ENCODE results near the gene RAI1.

Gene RAI1

DNA sequence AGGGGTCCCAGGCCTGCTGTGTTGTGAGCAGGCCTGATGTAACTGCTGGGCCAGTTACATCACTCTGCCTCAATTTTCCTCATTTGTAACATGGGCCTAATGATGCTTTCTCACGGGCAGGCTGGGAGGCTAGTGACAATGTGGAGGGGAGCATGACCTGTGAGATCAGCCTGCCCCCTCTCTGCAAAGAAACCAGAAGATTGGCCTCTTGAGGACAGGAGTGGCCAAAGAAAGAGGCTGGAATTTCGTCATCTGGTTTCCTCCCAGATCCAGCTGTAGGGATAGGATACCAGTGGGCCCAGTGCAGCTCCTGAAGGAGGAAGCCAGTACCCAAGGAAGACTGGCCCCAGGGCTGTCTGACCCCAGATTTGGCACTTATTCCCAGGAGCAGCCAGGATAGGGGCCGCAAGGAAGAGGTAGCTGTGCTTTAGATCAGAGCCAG is 156.1 kb downstream of the RAI1 start:
- no peak for FAIRE-seq

DNA sequence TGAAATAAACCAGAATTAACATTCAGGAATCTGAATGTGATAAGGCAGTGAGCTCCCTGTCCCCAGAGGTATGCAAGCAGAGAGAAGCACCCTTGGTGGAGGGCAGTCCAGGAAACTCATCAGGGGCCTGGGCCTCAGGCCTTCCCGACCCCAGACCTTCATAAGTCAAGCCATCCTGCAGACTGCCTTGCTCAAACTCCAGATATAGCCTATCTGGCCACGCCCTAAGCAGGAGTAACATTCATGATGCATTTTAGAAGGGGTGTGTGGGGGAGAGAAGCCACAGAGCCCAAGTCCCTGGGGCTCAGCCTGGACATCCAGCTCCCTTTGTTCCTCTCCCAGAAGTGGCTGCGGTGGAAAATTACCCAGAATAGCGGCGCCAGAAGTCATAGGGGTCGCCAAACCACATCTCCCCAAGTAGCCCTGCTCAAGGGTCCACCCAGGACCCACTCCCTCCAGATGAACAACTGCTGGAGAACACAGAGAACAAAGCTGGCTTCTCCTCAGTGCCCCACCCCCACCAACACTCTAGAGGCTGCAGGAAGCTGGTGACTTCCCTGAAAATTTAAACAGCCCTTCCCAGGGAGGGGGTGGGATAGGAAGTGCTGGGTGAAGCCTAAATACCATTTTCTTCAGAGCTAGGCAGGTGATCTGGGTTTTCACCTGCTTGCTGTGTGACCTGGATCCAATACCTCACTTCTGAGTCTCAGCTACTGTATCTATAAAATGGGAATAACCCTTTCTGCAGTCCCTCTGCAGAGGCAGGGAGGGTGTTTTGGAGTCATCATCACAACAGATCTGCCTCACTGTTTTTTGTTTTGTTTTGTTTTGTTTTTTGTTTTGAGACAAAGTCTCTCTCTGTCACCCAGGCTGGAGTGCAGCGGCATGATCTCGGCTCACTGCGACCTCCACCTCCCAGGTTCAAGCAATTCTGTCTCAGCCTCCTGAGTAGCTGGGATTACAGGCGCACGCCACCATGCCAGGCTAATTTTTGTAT is 157.0 kb downstream of the RAI1 start:
- no peak for FAIRE-seq

DNA sequence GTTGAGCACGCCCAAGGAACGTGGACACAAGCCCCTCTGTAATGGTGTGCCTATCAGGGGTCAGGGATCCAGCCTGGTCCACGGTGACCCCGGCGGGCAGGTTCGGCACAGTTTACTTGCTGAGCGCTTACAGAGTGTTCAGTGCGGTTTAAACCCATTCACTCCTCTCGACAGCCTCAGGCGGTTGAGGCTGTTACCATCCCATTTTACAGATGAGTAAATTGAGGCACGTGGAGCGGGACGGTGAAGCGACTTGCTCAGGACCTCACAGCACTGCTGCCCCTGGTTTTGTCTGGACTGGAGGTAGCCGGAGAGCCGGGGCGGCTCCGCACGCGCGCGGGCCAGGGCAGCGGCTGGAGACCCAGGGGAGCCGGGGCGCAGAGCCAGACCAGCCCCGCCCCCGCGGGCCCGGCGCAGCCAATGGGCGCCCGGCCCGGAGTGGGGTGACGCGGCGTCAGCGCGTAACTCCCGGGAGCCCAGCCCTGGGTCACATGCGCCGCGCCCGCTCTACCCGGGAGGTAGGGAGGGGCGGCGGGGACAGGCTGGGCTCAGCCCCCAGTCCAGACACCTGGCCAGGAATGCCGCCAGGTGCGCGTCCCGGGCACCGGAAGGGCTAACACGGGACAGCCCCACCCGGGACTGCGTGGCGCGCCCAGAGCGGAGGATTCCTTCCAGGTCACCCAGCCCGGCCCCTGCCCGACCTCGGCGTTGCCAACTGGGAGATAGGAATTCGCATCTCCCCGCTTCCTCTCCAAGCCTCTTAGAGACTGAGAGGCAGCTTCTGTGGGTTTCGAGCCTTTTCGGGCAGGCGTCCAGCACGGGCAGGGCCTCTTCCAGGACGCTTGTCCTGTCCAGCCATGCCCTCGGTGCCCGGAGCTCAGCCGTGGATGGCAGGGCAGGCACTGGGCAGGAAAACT is 158.8 kb downstream of the RAI1 start:
- no peak for FAIRE-seq

DNA sequence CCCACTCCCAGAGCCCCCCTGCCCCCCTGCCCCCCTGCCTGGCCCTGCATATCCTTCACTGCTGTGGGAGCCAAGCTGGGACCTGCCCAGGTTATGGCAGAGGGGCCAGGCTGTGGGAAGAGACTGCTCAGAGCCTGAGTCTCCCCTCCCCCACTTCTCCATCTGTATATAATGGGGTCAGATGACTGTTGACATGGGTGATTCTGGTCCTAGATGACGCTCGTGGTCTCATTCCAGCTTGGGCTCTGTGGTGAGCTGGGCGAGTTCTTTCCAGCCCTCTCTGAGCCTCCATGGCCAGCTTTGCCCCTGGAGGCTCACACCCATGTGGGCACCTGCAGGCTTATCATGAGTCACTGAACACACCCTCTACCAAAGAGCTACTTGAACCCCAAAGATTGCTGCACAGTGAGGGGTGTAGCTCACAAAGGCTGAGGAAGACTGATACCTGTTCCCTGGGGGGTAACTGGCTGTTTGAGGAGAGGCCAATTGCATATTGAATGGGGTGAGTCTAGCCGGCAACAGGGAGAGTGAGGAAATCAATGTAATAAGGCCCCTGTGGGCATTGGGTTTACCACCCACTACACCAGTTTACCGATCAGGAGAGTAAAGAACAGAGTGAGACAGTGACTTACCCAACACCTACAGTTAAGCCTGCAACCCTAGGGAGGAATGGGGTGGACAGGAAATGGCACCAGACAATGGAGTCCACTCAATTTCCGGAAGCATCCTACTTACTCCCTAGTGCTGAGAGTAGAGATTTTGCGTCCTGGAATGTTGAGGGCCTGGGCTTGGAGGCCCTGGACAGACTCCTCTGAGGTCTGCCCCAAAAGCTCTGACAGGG is 159.7 kb downstream of the RAI1 start:
- no peak for FAIRE-seq

DNA sequence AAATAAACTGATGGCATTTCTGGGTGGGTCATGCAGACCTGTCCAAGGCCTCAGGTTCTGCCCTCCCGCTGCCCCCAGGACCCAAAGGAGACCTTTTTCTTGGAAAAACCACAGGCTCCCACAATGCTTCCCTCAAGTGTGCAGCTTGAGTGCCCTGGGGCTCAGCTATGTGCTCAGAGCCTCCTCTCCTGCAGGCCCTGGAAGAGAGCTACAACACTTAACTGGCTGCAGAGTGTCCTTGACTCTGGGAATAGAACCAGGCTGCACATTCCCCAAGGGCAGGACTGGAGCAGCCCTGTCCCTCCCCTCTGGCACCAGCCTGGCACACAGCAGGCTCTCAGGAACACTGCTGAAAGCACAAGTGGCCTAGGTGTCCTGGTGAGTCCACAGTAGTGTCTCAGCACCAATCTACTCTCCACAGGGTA is 160.4 kb downstream of the RAI1 start:
- no peak for FAIRE-seq

DNA sequence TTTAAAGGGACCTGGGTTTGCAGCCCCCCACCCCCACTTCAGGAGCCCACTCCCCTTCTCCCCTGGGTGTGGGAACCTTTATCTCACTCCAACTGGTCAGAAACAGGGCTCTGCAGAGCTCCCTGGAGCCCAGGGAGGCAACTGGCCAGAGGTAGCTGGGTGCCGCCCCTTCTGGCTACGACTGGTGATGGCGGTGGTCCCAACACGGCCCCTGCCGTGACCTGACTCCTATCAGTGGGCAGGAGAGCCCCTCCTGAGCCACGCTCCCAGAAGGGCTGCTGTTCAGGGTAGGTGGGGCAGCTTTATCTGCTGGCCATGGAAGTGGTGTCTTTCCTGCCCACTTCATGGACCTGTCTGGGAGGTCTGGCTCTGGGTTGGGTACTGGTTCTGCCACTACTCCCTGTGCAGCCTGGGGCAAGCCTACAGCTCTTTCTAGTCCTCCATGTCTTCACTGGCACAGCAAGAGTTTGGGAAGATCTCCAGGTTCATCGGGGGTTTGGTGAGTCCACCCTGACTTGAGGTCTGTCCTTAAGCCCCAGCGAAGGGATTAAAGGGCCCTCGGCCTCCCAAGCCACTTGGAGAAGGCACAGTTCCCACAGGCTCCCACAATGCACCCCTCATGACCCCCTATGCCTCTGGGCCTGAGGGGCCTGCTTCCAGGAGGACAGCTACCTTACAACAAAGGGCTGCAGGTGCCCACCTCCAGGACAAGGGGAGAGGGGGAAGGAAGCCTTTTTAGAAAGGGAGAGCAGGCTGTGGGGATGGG is 161.0 kb downstream of the RAI1 start:
- no peak for FAIRE-seq

DNA sequence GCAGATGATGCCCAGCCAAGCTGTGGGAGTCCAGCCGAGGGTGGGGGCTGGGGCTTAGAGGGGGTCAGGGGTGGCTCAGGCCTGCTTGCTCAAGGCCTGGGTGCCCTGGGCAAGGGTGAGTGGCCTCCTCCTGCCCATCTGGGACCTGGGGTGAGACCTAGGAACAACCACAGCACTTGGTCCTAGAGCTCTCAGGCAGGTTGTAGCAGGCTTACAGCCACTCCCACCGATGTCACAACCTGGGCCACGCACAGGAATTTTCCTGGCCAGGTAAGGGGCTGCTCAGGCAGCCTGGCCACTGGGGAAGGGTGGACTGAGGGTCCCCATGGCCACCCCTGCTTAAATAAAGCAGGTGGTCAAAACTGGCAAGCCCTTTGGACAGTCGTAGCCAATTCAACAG is 161.8 kb downstream of the RAI1 start:
- FAIRE-seq: no peak

DNA sequence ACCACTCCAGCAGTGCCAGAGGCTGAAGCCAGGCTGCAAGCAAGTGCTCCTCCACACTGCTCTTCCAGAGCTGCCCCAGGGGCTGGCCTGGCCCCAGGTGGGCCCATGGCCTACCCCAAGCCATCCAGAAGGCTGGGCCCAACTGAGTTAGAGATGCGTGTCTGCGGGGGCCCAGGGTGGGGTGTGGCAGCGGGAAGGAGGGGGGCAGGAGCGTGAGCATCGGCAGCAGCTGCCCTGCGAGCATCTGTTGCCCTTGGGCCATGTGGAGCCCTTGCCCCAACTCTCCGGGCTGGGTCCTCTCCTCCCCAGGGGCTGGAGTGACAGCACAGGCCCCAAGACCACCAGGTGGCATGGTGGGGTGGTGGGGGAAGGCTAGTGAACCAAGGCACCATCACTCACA is 162.8 kb downstream of the RAI1 start:
- FAIRE-seq: no peak

DNA sequence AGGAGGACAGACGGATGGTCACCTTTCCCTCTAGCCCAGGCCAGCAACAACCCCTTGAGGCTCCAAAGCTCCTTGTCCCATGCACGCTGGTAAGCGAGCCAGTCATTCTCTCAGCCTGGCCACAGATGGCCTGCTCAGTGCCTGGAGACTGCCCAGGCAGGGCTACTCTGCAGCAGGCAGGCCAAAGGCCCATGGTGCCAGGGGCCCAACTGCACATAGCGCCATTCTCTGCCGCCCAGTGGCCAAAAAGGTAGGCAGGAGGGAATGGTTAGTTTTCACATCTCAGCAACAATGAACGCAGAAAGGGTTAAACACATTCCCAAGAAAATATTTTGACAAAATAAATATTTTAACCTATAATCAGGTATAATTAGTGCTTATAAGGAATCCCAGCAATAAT is 163.2 kb downstream of the RAI1 start:
- no peak for FAIRE-seq

DNA sequence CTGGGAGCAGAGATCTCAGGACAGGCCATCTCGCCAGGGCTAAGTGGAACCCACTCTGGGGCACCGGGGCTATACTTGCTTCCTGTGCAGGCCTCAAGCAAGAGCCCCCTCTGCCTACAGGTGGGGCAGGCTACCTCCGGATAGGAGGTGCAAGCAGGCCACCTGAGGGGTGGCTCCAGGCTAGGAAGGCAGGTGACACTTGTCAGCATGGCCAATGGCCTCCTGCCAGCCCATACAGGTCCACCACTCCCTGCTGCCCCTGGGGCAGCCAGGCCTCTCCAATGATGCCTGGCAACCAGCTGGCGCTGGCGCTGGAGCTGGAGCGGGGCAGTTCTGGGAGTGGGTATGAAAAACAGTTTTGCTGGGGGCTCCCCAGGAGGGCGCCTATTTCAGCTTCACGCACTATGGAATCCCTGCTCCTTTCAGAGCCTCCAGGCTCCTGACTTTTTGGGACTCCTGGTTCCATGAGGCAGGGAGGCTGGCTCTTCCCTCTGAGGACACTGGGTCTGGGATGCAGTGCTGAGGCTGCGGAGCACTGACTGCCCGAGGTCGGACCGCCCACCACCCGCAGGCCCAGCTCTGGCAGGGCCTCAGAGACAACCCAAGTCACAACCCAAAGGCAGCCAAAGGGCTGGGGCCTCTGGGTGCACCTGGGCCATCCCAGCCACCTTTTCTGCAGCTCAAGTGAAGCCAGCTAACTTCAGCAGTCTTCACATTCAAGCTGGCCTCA is 164.0 kb downstream of the RAI1 start:
- no peak for FAIRE-seq

DNA sequence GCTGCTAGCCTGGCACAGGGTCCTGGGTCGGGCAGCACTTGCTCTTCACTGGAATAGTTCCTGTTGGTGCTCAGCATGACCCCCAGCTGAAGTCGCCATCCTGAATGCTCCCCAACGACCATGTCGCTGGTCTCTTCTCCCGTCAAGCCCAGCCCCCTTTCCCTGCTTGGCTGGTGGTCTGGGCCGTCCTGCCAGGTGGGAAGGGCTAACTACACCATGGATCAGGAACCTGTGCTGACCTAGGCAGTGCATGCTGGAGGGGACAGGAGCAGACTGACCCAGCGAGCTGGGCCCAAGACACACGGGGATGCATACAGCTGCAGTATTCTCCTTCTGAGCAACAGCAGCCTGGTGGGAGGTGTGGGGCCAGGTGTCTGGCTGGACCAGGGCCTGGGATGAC is 164.7 kb downstream of the RAI1 start:
- FAIRE-seq: no peak

DNA sequence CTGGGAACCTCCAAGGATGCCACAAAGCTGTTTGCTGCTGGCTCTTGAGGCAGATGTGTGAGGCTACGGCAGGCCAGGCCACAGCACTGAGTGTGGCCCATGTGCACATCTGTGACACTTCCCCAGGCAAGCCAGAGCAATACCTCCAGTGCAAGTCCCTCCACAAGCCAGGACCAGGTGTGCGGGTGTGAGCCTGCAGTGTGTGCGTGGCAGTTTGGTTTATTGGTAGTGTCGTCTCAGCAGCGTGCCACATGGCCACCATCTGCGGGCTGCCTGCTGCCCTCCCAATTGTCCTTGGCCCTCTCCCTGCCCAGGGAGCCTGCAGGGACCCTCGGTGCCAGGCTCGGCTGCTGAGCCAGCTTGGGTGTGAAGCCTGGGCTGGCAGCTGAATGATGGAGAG is 165.4 kb downstream of the RAI1 start:
- FAIRE-seq: no peak

DNA sequence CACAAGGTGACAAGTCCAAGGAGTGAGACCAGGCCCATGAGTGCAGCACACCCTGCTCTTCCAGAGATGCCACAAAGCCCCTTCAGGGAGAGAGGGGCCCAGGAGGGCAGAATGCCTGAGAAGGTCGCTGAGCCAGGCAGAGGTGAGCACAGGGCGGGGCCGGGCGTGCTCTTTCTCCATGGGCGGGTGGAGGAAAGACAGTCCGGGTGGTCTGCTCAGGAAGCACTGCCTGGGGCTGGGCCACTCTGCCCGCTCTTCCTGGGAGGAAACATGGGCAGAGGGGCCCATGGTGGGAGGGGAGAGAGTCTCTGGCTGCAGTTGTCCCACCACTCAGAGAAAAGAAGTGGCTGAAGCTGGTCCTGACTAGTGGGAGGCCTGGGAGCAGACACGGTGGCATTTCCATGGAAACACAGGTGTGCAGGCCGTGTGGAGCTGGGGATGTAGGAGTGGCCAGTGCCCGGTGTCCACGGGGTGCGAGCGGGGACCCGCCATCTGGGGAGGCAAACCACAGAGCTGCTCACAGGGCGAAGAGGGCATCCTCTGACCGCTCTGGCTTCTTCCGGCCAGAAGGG is 165.9 kb downstream of the RAI1 start:
- no peak for FAIRE-seq

DNA sequence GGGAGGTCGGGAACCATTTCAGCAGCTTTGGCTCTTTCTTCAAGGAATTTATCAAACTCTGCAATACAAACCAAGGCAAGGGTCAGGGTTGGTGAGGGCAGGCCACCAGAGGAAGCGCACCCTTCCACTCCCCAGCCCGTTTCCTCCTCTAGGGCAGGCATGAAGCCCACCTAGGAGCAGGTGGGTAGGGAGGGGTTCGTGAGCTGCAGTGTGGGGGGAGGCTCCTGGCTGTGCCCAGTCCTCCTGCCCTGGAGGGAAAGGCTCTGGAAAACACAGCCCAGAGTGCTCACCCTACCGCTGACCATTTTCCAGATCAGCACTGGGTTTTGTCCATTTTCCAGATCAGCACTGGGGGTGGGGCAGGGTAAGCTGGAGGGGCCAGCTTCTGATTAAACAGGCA is 166.5 kb downstream of the RAI1 start:
- FAIRE-seq: no peak

DNA sequence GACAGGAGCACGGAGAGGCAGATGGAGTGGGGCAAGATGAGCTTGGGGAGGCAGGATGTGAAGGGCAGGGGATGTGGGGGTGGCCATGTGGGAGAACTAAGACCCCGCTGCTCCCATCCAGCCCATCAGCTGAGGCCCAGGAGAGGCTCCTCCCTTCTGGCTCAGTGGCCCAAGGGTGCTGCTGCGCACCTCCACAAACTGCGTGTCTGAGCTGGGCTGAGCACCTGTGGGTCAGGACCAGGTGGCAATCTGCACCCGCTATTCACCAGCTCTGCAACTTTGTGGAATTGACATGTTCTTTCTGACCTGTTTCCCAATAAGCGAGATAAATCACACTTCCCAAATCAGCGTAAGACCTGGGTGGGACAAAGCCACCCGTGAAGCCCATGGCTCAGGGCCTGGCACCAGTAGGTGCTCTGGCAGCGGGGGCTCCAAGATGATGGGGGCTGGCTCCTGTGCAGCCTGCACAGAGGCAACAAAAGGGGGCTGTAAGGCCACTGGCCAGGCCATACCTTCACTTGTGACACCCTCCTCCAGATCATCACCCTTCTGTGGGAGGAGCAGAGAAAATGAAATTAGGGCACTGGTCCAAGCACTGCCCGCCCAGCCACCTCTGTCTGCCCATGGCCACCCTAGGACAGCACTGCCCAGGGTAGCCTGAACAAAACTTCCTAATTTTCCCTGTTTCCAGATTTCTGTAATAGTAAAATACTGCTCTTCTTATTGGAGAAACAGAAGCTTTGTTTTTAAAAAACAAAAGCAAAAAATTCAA is 167.2 kb downstream of the RAI1 start:
- no peak for FAIRE-seq

DNA sequence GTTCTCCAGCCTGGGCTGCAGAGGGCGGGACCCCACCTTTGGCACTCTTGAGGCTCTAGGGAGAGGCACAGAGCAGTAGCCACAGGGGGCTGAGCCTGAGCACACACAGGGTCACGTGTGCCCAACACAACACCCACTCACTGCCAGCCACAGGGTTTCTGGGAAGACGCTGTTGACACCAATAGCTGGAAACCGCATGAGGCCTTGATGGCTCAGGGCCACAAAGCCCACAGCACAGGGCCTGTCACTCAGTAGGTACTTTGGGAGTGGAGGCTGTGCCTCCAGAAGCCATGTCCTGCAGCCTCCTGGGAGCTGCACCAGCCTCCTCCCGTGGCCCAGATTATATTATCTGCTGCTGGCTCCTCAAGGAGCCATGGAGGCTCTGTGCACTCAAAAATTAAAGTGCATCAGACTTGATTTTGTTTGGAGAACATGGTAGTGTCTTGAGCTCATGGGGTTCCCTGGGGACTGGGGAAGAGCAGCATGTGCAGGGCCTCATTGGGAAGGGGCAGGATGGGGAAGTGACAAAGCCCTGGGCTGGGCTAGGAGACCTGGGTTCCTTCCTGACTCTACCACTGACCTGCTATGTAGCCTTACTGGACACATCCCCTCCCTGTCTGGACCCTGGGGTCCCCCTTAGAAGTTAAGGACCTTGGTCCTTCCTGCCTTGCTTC is 168.0 kb downstream of the RAI1 start:
- no peak for FAIRE-seq

DNA sequence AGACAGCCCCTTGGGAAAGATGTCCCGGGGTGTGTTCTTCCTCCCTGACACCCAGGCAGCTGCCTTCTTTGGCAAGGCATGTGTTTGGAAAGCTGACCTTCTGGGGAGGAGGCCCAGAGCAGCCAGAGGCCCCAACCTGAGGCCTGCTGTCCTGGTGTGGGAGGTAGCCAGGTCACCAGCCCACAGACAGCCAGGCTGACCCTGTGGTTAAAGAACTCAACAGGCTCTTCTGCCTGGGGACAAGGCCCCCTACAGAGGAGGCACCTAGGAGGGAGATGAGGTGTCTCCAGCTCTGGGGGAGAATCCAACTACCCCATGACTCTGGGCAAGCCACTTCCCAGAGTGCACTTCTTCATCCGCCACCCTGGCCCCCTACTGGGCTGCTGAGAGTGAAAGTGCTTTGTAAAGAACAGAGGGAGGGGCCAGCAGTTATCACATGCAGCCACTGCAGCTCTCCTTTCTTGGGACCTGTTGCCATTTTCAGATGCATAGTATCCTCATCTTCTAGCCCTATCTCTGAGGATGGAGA is 168.7 kb downstream of the RAI1 start:
- no peak for FAIRE-seq

DNA sequence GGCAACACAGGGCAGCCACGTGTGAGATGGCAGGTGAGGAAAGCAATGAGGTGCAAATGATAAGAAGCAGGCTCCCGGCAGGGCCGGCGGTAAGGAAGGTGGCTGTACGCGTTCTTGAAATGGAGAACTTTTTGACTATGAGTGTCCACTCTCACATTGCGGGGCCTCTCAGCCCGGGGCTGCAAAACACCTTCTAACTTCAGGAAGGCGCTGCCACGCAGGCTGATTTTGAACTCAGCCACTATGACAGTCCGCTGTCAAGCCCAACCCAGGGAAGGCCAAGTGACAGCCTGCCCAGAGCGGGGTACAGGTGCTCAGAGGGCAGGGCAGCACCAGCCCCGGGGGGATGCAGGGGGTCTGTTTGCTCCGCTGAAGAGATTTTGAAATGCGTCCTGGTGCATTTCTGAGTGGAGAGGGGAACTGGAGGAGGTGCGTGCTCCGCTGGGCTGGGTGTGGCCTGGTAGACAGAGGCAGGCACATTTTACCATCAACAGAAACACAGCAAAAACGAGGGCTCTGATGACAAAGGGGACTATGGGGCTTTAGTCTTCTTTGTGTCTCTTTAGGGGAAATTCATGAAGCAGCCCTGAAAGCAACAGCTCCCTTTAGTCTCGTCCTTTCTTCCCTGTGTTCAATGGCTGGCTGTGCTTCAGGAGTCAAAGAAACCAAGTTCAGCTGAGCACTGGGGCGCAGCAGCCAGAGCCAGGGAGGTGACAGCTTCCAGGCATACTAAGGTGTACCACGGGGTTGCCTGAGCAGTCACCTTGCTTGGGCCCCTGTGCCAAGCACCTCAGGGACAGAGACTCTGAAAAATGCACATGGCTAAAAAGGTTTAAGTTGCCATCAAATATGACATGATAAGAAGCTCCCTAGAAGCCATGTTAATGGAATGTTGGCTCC is 170.1 kb downstream of the RAI1 start:
- FAIRE-seq: no peak
